ENCODE data around the gene GAB4. TPM values are rescaled to one million over a fixed set of nuclear protein-coding genes. Genes with fewer than 3 reads are reported as not detected.

Gene GAB4
- total and polyA plus RNA-seq, 9 donors = not detected

GRCh38 chr22:16965560-16965959 lies 42.5 kb downstream of the GAB4 start:
- Histone ChIP-seq H3K27ac (no peak overlapping the region), H3K9me3 (no peaks in the 10 kb centered on the region), H3K4me1 (ENCODE audit: insufficient read depth) (no peaks in the 10 kb centered on the region), H3K36me3 (no peaks in the 10 kb centered on the region), H3K27me3 (no peaks in the 10 kb centered on the region), H3K4me3 (no peak overlapping the region)
- WGBS, 3 donors = 63 to 72% (median 71%) methylated on average over 4 to 5 of the region's 5 CpGs
- TF ChIP-seq, protein P1, sequence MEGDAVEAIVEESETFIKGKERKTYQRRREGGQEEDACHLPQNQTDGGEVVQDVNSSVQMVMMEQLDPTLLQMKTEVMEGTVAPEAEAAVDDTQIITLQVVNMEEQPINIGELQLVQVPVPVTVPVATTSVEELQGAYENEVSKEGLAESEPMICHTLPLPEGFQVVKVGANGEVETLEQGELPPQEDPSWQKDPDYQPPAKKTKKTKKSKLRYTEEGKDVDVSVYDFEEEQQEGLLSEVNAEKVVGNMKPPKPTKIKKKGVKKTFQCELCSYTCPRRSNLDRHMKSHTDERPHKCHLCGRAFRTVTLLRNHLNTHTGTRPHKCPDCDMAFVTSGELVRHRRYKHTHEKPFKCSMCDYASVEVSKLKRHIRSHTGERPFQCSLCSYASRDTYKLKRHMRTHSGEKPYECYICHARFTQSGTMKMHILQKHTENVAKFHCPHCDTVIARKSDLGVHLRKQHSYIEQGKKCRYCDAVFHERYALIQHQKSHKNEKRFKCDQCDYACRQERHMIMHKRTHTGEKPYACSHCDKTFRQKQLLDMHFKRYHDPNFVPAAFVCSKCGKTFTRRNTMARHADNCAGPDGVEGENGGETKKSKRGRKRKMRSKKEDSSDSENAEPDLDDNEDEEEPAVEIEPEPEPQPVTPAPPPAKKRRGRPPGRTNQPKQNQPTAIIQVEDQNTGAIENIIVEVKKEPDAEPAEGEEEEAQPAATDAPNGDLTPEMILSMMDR (IDR thresholded peaks at IDR 0.05) = no peak
- TF ChIP-seq EP300 (IDR thresholded peaks at IDR 0.05) (no peak), POLR2A (IDR thresholded peaks at IDR 0.05) (no peak)
- intact Hi-C loops (cut with DNase I) = no loop called here
- no peak for DNase-seq

GRCh38 chr22:16965083-16965482 lies 42.9 kb downstream of the GAB4 start:
- Histone ChIP-seq H3K4me1 (ENCODE audit: insufficient read depth) (no peaks in the 10 kb centered on the region), H3K27ac (no peak overlapping the region), H3K27me3 (no peaks in the 10 kb centered on the region), H3K4me3 (no peak overlapping the region), H3K36me3 (no peaks in the 10 kb centered on the region), H3K9me3 (no peaks in the 10 kb centered on the region)
- TF ChIP-seq, protein P1 (IDR thresholded peaks at IDR 0.05) = no peak
- no peak for TF ChIP-seq EP300 (IDR thresholded peaks at IDR 0.05)
- TF ChIP-seq POLR2A (IDR thresholded peaks at IDR 0.05) = no peak
- DNase-seq = no peak
- WGBS, 3 donors = 71 to 75% (median 74%) methylated on average over 7 of the region's 7 CpGs
- intact Hi-C loops (cut with DNase I) = no loop called here

DNA sequence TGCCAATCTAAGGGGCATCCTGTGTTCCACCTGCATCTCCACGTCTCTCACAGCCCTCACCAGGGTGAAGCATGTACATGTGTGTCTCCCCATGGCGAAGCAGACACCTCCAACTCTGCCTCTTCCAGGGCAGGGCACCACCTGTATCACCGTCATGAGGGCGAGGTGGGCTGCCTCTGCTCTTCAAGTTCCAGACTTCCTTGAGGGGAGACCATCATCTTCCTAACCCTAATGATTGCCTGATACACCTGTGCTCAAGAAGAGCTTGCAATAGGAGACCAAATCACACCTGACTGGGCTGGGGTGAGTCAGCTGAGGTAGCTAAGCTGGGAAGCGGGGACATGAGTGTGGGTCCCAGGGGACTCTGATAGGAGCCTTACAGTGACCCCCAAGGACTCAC lies 43.7 kb downstream of the GAB4 start:
- 75 to 80% (median 77%) methylated on average over 5 of the region's 5 CpGs for WGBS, 3 donors
- H3K36me3 ChIP-seq = no peaks in the 10 kb centered on the region
- no peaks in the 10 kb centered on the region for H3K4me1 ChIP-seq (ENCODE audit: insufficient read depth)
- no peak overlapping the region for H3K4me3 ChIP-seq
- H3K27ac ChIP-seq = no peak overlapping the region
- H3K27me3 ChIP-seq = no peaks in the 10 kb centered on the region
- TF ChIP-seq, protein P1 (IDR thresholded peaks at IDR 0.05) = no peak
- no peak for TF ChIP-seq POLR2A (IDR thresholded peaks at IDR 0.05)
- TF ChIP-seq EP300 (IDR thresholded peaks at IDR 0.05) = no peak
- no peaks in the 10 kb centered on the region for H3K9me3 ChIP-seq
- no peak for DNase-seq
- intact Hi-C loops (cut with DNase I) = no loop called here

GRCh38 chr22:16963189-16963945 lies 44.7 kb downstream of the GAB4 start:
- TF ChIP-seq EP300 (IDR thresholded peaks at IDR 0.05) (no peak), POLR2A (IDR thresholded peaks at IDR 0.05) (no peak)
- TF ChIP-seq, protein P1 (IDR thresholded peaks at IDR 0.05) = no peak
- DNase-seq = no peak
- Histone ChIP-seq H3K27ac (no peak overlapping the region), H3K27me3 (no peaks in the 10 kb centered on the region), H3K36me3 (no peaks in the 10 kb centered on the region), H3K4me3 (no peak overlapping the region), H3K4me1 (ENCODE audit: insufficient read depth) (no peaks in the 10 kb centered on the region), H3K9me3 (no peaks in the 10 kb centered on the region)
- intact Hi-C loops (cut with DNase I) = no loop called here
- WGBS, 3 donors = 69 to 84% (median 69%) methylated on average over 15 to 18 of the region's 18 CpGs
